Measurements from ENCODE around the gene HEPHL1.

Gene HEPHL1

DNA sequence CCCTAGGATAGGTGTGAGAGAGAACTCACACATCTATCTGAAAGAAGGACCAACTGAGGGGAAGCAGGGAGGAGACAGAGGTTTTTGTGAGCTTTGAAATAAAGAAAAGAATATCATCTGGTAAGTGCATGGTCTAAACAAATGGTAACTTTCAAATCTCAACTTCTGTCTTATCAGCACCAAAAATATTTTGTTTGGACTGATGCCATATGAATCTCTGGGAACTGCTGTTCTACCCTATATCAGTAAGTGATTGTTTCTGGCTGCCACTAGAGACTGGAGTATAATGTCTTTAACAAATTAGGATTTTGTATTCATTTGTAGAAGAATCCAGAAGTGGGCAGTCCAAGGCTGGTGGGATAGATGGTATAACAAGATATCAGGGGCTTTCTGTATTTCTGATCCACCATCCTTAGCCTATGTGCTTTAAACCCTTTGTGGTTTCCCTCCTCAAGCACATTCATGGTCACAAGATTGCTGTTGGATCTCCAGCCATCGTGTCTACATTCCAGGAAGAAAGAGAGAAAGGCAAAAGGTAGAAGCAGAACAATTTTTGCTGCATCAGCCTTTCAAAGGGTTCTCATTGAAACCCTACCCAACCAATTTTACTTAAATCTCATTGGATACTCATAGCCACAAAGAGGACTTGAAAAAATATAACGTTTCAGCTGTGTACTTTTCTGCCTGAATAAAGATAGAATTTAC lies 4.7 kb downstream of the HEPHL1 start:
- DNase-seq (ENCODE audit: low spot score), result no peak

DNA sequence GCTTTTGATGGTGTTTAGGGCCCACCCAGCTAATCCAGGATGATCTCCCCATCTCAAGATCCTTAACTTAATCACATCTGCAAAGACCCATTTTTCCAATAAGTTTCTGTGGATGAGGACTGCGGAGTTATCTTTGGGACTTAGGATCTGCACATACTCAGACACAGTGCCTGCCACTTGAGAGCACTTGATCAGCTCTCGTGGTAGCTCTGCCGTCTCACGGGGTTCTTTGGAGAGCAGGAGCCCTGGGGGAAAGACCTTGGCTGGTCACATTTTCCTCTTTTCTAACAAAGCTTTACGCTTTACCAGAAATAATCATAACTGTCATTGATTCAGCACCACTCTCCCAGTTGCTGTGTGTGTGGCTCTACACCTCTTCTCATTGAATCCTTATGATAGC lies 6.1 kb downstream of the HEPHL1 start:
- DNase-seq (ENCODE audit: low spot score), result no peak

DNA sequence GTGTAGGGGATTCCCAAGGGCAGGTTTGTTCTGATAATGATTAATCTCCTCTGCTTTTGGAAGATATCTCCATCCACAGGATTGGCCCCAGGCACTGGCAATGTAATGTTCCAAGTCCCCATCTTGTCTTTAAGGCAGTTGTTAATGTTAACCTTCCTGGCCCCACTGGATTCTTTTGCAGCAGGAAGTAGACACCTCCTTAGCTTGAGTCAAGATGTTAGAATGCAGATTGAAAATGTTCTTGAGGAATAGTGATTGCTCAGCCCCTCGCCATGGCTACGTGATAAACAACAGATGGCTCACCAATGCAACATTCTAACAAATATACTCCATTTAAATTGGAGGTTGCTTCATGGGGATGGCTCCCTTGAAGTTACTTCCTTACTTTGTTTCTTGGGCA lies 7.3 kb downstream of the HEPHL1 start:
- DNase-seq (ENCODE audit: low spot score), result no peak

DNA sequence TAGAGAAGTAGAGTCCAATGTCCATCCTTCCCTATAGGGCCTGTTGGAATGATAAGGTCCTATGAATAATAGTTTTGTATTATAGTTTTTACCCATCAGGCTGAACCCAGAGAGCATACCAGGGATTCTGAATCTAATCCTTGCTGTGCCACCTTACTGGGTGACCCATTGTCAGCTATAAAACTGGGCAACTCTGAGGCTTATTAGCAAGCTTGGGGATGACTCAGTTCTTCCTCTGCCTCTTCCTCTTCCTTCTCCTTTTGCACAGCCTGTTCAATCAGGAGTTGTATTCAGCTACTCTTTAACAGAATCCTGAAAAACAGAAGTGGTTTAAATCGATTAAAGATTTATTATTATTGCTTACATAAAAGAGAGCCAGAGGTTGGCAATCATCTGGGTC lies 8.9 kb downstream of the HEPHL1 start:
- DNase-seq (ENCODE audit: low spot score), result no peak

DNA sequence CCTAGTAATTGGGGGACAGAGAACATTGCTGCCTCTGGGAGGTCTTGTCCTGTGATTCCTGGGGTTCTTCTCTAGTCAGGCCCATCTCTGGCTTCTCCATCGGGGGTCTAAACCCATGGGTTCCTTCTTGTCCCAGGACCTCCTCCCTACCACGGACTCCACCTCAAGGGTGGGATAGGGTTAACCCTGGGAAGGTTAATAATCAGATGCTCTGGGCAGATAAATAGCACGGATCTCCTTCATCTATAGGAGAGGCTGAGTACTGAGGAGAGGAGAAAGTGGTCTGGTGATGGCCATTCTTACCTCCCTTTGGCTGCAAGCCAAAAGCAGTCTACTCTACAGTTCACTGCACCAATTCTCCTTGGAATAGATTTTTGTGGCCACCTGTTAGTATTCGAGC lies 10.5 kb downstream of the HEPHL1 start:
- no peak for DNase-seq (ENCODE audit: low spot score)

DNA sequence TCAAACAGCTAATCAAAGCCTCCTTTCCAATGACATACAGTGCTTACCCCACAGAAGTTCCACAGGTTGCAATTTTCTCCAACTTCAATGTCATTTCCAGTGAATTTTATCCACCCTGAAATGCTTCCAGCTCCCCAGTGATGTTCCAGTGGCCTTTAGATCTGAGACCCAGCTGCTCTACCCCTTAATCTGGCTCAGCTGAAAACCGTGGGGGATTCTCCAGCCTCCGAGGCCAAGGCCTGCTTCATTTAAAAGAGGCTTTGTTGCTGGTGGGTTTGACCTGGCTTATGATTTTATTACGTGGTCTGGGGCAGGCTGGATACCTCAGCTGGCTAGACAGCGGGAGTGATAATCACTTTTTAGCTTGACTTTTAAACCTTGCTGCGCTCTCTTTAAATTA lies 10.9 kb downstream of the HEPHL1 start:
- no peak for DNase-seq (ENCODE audit: low spot score)

DNA sequence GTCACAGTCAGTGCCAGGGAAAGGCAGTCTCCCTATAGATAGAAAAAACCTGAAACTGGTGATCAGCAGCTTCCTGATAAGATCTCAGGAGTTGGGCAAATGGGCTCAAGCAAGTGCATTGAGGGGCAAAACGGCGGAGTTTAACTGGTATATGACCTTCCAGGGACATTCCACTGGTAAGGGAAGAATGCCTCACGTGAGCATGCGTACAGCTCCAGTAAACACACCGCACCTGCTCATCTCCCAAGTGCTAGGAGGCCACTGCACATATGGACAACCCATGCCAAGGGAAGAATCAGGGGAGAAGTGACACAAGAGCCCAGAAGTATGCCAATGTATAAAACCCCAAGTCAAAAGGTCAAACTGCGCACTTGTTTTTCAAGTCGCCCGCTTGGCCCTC lies 11.6 kb downstream of the HEPHL1 start:
- no peak for DNase-seq (ENCODE audit: low spot score)

DNA sequence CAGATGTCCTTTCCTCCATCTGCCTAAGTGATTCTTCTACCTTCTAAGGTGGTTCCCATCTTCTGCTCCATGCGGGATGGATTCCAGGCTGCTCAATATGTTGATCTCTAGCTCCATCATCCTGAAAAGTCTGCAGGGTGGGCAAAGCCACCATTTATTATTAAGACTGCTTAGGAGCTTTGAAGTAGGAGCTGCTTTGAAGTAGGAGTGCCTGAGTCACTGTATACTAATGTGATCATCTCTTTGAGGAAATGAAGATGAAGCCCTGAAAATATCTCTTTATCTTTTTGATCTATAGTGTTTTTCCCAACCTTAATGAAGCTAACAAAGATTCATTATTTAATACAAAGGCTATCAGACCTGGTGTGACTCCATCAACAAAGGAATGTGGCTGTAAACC lies 13.1 kb downstream of the HEPHL1 start:
- no peak for DNase-seq (ENCODE audit: low spot score)

DNA sequence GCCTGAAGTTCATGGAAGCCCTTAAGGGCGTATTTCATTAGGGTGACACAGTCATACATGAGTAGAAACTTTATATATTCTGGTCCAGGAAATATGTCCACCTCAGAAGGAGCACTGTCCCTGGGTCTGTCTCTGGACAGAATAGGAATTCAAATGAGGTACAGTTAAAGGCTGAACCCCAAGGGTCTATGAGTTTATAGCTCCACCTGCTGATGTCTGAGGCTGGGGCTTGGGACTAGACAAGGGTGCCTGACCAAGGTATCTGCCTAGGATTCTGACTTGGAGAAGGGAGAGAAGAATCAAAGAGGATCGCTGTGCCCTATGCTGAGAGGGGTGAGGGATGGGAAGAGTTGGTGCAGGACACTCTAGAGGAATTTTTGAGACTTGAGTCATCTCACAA lies 14.9 kb downstream of the HEPHL1 start:
- DNase-seq (ENCODE audit: low spot score), result no peak

DNA sequence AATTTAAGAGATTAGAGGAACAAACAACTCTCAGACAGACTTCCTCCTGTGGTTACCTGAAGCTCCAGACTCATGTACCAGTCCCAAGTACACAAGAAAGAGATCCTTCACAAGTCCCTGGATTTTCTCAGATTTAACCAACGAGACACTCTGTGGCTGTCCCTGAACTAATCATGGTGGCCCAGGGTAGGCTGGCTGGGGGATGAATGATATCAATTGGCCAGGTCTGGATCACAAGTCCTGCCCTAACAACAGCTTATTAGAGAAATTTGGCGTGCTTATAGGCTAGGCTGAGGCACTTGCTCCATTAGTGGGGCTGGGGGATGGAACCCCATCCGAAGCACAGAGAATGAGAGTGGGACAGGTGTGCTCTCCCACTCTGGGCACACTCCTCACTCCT lies 22.1 kb downstream of the HEPHL1 start:
- no peak for DNase-seq (ENCODE audit: low spot score)

DNA sequence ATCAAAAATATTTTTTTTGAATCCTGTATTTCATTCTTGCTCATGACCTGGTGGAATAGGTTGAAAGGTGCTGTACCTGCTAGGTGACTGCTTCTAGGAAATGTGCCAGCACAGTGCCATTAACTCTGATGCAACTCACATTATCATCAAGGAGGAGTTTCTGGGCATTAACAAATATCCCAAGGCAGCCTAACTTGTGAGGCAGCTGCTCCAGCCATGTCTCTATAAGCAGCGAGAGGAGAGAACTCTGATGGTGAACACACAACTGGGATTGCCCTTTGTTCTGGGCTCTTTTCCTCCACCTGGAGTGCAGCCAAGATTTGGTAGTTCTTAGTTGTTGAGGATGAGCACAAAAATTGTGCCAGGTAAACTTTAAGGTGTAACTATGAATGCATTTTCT lies 25.6 kb downstream of the HEPHL1 start:
- DNase-seq (ENCODE audit: low spot score), result no peak

DNA sequence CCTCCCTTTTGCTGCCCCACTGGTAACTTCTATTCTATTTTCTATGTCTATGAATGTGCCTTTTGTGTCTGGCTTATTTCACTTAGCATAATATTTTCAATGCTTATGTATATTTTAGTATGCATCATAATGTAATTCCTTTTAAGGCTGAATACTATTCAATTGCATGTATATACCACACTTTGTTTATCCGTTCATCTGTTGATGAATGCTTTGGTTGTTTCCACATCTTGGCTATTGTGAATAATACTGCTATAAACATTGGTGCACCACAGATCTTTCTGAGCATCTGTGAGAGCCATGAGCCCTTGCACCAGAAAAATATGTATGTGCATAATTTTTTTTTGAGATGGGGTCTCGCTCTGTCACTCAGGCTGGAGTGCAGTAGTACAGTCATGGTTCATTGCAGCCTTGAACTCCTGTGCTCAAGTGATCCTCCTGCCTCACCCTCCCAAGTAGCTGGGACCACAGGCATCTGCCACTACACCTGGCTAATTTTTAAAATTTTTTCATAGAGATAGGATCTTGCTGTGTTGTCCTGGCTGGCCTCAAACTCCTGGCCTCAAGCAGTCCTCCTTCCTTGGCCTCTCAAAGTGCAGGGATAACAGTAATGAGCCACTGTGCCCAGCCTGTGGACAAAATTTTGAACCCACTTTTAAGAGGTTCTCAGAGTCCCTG lies 27.0 kb downstream of the HEPHL1 start:
- no peak for DNase-seq (ENCODE audit: low spot score)

DNA sequence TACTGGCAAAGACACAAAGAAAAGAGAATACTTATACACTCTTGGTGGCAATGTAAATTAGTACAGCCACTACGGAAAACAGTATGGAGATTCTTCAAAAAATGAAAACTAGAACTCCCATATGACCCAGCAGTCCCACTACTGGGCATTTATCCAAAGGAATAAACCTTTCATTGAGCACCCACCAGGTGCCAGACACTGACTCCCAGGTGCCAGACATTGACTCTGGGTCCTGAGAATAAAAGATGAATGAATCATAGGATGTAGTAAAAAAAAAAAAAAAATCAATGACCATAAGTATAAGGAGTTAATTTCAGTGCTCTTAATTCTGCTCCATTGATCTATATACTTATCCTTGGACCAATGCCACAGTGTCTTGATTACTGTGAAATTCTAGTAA lies 28.2 kb downstream of the HEPHL1 start:
- DNase-seq (ENCODE audit: low spot score), result no peak

DNA sequence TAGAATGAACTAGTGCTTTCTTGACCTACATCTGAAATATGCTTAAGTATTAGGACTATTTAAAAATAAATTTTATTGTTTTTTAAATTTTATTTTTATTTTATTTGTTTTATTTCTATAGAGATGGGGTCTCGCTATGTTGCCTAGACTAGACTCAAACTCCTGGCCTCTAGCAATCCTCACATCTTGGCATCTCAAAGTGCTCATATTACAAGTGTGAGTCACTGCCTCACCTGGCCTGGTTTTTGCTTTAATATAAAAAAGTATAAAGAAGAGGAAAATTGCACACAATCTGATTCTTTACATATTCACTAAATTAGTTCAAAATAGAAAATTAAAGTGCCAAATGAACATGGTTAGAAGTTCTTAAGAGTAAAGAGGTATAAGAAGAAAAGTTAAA lies 37.5 kb downstream of the HEPHL1 start:
- no peak for DNase-seq (ENCODE audit: low spot score)

DNA sequence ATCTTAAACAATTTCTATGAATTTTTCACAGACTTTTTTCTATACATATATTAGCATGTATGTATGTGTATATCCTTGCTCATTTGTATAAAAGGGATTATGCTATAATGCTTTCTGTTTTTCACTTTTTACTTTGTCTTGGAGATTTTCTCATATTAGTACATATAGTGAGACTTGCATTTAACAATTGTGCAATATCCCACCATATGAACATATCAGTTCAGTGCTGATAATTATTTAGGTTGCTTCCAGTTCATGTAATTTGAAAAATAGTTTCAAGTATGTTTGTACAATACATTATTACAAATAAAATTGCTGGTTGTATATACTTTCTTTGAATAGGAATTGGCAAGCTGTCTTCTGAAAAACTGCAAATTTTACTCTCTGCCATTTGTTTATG lies 37.9 kb downstream of the HEPHL1 start:
- no peak for DNase-seq (ENCODE audit: low spot score)

DNA sequence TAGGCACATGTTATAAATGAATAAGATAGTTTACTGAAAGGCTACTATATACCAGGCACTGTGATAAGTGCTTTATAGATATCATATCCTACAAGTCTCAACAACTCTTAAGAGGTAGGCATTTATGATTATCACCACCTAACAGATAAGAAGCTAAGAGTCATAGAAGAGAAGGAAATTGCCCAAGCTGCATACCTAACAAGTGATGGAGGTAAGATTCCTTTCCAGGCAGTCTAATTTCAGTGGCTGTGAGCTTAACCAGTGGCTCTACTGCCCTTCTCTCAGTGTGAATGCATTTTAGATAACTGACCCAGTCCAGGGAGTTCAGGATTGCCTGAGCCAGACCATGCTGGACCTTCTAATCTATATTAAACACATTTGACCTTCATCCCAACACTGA lies 39.2 kb downstream of the HEPHL1 start:
- DNase-seq (ENCODE audit: low spot score), result no peak

DNA sequence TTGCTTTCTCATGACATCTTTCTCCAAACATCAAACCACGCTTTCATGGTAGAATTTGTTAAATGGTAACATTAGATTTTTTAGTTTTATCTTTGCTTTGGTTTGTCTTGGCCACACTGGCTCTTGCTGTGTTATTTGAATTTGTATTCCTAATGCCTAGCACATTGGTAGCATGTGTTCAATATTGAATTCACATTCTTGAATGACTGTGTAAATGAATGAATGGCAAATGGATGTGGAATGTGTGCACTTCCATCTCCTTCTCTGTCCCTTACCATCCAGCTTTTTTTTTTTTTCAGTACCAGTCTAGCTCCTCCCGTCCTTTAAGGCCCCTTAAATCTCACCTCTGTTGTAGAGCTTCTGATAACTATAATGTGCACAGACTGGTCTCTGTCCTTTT lies 41.2 kb downstream of the HEPHL1 start:
- DNase-seq (ENCODE audit: low spot score), result no peak

DNA sequence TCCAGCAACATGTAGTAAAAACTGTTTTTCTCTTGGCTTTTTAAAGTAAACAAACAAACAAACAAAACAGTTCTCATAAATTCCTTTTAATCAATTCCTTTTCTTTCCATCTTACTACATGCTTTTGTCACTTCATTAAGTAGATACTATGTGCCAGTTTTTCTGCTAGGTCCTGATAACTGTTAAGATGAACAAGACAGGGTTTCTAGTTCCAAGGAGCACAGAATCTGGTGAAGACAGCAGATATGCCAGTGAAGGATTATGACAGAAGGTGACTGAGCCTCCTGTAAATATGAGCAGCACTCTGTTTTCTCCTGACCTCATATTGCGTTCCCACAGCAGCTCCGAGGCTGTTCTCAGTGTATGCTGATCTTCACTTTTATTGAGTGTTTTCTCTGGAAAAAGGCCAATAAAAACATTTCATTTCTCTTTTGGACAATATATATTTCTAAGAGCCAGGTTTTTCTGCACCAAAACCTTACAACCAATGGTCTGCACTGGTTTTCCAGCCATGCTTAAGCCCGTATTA lies 45.8 kb downstream of the HEPHL1 start:
- DNase-seq (ENCODE audit: low spot score), result no peak

DNA sequence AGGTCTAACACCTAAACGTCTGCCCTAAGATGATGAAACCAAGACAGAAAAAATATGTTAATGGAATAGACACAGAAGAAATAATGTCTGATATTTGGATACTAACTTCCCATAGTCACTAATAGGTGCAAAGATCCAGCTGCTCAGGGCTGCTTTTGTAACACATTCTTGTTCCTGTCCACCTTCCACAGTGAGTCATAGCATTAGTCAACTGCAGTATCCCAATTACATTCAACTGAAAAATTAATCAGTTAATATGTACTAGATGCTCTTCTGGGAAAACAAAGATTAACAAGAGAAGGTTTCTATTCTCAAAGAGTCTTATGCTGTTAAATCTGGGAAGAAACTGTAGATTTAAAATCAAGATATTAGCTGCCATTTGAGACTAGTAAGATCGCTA lies 47.6 kb downstream of the HEPHL1 start:
- DNase-seq (ENCODE audit: low spot score), result no peak

DNA sequence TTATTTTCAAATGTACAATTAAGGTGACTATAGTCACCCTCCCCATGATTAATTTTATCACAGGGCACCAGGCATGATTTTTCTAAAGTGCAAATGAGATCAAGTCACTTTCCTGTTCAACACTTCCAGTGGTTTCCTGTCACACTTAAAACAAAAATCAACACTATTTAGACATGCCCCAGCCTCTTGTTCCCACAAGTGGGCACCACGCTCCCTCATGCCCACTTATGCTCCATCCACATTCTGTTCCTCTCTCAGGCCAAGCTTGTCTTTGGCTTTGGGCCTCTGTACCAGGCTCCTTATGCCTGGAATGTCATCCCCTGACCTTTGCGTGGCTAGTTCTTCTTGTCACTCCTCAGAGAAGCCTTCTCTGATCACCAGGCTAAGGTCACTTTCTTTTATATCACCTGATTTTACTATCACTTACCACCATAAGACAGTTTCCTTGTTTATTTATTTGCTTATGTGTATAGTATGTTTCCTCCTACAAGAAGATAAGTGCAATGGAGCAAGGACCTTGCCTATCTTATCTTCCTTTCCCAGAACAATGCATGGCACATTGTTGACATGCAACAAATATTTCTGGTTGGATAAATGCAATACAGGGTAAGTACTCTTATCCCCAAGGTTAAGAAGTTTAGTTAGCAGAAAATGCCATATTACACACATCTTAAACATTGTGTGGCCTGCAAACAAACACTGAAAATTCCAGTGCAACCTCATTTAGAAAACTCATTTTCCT lies 56.6 kb downstream of the HEPHL1 start:
- no peak for DNase-seq (ENCODE audit: low spot score)

DNA sequence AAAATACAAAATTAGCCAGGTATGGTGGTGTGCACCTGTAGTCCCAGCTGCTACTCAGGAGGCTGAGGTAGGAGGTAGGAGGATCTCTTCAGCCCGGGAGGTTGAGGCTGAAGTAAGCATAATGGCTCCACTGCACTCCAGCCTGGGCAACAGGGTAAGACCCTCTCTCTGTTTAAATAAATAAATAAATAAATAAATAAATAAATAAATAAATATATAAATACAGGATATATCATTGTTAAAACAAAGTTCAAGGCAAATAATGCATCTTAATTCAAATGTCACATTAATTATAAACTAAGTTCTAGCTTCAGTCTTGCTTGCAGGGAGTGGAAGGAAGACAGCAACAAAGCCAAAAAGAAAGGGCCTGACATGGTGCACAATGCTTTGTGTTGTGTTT lies 63.0 kb downstream of the HEPHL1 start:
- no peak for DNase-seq (ENCODE audit: low spot score)

DNA sequence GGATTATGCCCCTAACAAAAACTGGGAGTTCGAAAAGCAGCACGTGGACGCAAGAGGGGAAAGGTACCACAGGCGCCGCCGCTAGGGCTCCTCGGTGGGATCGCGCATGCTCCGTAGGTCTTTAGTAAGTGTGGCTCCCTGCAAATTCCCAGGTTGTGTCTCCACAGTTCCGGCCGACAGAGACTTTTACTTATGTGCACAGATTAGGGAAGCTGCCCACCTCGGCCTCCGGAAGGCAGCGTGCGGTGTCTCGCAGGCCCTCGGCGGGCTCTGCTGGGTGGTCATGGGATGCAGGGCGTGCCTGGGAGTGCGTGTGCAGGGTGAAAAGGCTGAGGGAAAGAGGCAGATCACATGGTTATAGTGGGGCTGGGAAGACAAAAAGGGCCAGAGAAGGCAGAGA lies 67.8 kb downstream of the HEPHL1 start:
- no peak for DNase-seq (ENCODE audit: low spot score)

DNA sequence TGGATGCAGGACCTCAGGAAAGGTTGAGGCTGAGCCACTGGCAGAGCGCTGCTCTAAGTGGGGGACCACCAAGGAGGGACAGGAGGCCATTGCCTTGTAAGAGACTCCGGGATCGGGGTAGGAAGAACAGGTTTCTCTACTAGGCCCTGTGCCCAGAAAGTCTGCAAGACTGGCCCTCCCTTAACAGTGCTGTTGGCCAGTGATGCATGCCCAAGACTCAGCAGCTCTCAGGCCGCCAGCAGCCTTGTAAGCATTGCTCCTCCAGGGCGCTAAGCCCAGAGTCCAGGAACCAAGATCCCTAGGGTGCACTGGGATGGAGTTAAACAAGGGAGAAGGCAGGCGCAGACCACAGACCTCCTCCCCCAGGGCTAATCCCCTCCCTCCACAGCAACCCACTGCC lies 68.2 kb downstream of the HEPHL1 start:
- DNase-seq (ENCODE audit: low spot score), result no peak

All from ecto neural progenitor cell (in vitro differentiated cells).